ENCODE data around the gene ATG3. TPM values are rescaled to one million over a fixed set of nuclear protein-coding genes. Genes with fewer than 3 reads are reported as not detected.
"Not testable (repeated sequence)": the region's sequence is repeated elsewhere in the genome, so short reads cannot be mapped to it uniquely, and the experiment has no call there.

Gene ATG3
- polyA plus RNA-seq, 10 donors: 29.4 to 34.9 (median 30.8) TPM

DNA sequence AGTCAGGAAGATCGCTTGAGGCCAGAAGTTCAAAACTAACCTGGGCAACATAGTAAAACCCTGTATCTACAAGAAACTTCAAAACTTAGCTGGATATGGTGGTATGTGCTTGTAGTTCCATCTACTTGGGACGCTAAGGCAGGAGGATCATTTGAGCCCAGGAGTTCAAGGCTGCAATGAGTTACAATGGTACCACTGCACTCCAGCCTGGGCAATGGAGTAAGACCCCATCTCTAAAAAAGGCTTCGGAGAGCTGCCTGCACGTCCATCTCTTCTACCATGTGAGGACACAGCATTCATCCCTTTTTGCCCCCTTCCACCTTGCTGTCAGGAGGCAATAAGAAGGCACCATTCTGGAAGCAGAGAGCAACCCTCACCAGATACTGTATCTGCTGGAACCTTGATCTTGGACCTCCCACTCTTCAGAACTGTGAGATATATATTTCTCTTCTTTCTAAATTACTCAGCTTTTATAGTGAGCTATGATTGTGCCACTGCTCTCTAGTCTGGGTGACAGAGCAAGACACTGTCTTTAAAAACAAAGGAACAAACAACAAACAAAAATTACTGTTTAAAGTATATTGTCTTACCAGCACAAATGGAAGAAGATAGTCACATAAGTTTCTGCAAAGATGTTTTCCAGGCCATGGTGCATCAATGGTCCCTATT is 58.3 kb downstream of the ATG3 start:
- DNase-seq: no peak

DNA sequence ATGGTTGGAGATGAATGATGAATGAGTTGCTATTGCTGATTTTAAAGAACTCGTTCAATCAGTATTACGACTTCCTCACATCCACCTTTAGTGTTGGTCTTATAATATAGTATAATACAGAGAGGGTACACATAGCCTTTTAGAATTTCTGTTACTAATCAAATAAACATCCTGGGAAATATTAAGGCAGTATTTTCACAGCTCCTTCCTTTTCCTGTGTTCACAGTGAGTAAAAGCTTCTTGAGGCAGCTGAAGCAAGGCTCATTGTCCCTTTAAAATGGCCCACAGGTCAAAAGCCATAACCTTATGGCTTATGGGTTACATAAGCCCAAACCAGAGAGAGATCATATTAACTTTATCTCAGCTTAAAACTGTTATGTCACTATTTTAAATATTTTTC is 61.1 kb downstream of the ATG3 start:
- no peak for DNase-seq

DNA sequence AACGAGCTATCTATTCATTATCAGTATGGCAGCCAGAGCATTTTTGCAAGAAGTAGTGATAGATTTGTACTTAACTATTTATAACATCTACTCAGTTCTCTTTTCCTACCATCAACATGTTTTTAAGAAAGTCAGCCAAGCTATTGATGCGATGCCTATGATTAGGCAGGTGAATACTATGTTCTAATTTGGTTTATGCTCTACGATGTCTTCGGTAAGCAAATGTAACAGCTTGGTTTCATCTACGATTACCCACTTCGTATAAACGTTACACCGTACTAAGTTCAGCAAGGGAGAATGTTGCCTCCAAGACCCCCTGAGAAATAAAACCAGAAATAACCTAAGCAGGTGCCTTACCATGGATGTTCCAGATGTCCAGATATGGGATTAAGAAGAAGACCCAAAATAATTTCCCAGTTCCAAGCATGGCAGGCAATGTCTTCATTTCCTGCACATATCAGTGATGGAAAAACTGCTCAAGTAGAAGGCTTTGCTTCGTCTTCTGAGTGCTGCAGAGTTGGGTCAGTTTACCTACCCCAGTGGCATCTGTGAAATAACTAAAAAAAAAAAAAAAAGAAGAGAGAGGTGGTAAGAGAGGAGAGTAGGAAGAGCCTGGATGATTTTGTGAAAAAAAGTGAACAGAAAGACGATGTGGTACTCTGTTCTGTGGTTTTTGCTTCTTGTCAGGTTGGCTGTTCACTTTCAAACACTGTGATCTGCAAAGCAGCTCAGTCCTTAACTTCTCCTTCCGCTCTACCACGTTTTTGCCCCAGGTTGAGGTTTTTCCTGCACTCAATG is 62.6 kb downstream of the ATG3 start, which contains the start of gene BTLA:
Gene BTLA (minus strand): TSS at position 559 of the 798 bp plus-strand sequence. CDS start 114 bp downstream, at position 445.
- no peak for DNase-seq

DNA sequence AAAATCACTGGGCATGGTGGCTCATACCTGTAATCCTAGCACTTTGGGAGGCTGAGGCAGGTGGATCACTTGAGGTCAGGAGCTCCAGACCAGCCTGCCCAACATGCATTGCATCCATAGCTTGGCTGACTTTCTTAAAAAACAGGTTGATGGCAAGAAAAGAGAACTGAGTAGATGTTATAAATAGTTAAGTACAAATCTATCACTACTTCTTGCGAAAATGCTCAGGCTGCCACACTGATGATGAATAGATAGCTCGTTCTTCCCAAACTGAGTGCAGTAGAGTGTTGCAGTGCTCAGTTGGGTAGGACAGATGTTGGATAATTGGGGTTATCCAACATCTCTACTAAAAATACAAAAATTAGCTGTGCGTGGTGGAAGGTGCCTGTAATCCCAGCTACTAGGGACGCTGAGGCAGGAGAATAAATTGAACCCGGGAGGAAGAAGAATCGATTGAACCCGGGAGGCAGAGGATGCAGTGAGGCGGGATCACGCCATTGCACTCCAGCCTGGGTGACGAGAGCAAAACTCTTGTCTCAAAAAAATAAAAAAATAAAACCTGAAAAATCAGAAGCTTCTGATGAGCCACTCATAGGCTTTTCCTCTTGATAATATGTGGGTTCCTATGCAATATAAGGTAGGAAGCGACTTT is 63.7 kb downstream of the ATG3 start:
- DNase-seq: no peak

DNA sequence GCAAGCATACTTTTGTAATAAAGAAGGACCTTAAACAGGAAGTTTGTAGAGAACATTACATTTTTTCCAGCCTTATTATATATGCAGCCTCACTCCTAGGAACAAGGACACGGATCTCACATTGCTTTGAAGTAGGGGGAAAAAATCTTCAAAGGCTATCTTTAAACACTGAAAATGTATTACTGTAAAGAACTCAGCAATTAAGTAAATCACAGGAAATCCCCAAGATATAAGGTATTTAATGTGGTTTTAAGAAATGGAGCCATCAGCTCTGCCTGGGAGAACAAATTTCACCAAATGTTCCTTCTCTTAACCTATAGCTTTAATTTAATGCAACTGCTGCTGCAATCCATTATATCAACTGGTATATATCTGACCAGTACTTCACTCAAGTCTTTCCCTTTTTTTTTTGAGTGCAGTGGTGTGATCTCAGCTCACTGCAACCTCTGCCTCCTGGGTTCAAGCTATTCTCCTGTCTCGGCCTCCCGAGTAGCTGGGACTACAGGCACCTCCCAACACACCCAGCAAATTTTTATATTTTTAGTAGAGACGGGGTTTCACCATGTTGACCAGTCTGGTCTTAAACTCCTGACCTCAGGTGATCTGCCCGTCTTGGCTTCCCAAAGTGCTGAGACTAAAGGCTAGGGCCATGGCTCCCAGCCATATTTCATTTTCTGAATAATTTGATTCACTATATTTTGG is 65.2 kb downstream of the ATG3 start:
- no peak for DNase-seq

DNA sequence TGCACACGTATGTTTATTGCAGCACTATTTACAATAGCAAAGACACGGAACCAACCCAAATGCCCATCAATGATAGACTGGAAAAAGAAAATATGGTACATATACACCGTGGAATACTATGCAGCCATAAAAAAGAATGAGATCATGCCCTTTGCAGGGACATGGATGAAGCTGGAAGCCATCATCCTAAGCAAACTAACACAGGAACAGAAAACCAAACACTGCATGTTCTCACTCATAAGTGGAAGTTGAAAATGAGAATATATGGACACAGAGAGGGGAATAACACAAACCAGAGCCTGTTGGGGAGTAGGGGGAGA is 67.4 kb downstream of the ATG3 start:
- not testable (repeated sequence) for DNase-seq

DNA sequence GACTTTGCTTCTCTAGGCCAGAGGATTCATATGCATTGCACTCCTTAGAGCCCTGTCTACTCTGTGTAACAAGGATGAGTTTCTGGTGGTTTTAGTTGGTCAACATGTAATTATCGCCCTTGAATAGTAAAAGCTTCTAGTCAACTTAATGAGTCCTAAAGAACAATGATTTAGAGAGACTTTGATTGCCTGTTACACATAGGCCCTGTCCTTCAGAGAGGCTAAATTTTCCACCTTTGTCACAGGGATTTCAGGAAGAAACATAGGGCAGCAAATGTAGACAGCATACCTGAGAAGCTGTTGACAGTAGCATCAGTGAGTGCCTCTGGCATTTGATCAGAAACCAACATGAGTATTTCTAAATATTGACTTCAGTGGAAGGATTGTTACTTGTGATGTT is 69.6 kb downstream of the ATG3 start:
- no peak for DNase-seq

DNA sequence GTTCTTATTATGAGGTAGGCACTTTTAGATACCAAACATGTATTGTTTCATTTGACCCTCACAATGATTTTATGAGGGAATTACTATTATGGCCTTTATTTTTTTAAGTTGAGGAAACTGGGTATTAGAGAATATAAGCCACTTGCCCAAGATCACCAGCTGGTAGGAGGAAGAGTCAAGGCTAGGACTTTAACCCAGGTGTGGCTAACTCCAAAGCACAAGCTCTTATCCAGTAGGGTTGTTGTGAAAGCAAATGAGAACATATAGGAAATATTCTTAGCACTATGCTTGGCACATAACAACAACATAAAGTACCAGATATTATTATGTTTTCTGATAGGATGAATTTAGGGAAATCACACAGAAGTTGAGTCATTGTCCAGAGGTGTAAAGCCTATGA is 70.4 kb downstream of the ATG3 start:
- DNase-seq: no peak

DNA sequence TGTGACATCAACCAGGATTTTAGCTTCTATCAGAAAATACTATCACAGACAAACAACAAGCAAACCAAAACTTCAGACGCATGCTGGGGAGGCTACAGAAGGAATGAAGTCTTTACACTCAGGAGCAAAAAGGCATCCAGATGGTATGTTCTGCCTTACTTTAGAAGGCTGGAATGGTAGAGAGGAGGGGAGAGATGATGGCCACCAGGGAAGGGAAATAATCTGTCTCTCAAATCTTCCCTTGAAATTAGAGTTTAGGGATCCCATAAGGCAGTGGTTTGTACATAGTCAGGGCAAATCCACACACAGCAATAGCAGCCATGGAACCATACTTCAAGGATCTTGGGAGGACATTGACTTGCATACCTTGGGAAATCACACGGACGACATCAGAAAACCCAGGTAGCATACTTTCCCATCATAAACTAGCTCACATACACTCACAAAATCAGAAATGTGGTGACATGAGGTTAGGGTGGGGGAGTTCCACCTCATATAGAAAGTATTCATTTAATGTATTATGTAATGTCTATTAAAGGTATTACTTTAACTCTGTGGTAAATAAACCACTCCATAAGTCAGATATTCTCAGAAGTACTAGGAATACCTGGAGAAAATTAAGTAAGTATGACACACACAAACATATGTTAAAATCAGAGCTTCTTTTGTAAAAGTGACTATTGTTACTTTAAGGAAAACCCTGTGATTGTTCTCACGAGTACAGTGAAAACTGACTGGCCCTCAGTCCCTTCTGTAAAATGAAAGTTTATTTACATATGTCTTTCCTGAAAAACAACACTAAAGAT is 71.9 kb downstream of the ATG3 start:
- DNase-seq: no peak

DNA sequence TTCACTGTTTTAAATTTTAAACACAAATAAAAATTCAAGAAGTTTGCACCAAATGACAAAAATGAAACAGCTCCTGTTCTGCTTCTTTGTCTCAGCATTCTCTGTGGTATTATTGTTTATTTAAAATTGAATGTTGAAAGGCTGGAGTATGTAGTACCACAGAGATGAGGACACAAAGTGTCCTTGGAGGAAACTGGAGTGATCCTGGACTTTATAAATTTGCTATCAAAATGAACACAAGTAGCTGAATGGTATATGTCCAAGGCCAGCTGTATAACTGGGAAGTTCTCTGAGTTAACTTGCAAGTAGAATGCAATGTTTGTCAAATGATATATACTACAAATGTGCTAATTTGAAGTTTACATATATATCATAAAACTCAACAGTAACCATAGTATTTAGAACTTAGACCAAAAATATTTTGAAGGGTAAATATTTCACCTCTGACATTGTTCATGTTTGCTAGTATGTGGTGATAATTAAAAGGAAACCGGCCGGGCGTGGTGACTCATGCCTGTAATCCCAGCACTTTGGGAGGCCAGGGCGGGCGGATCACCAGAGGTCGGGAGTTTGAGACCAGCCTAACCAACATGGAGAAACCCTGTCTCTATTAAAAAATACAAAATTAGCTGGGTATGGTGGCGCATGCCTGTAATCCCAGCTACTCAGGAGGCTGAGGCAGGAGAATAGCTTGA is 74.8 kb downstream of the ATG3 start:
- DNase-seq: no peak

DNA sequence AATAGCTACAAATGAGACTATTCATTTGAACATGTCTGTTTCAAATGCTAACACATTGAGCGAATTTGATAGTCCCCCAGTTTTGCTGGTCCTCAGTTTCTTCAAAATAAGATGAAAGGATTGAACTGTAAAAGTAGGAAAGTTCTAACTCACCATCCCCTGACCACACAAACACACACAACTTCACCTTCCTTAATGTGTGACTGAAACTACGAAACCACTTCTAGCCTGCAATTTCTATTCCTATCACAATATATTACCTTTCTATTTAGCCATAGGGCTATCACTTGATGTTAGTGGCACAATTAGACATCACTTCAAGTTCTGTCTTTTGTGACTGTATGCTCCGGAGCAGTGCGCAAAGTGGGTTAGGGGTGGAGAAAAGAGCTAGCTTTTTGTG is 77.4 kb downstream of the ATG3 start:
- no peak for DNase-seq

DNA sequence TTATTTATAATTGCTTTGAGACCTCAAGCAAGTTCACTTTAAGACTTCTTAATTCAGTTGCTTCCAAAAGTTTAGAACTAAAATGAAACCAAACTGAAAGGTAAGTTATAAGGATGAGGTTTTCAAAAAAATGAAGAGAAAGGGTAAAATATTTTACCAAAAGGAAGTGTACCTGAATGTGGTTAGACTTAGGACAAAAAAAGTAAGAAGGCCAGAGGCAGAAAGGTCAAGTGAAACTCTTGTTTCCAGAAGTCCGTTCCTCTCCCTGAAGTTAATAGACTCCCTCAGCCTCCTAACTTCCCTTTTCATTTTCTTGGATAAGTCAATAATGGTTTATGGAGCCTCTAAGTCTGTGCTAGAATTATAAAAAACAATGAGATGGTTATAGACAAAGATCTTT is 79.1 kb downstream of the ATG3 start:
- no peak for DNase-seq

Other genes starting within 250 kb of the ATG3 start
- gene CD200, start 228.8 kb downstream of the ATG3 start, polyA plus RNA-seq (ENCODE audit: insufficient read length in 10 of 10): 10 to 100 TPM; 12.3 to 17.4 (median 15.5) TPM
- under 1 TPM in 7 of 10 donors, not detected in 3; 0.07 to 0.76 (median 0.36) TPM for gene BTLA, start 62.5 kb downstream of the ATG3 start, polyA plus RNA-seq (ENCODE audit: insufficient read length in 10 of 10)
- 10 to 100 TPM; 19.6 to 36.5 (median 31.6) TPM for gene SLC35A5, start 83 bp upstream of the ATG3 start, polyA plus RNA-seq (ENCODE audit: insufficient read length in 10 of 10)
- gene CCDC80, start 79.2 kb upstream of the ATG3 start, polyA plus RNA-seq (ENCODE audit: insufficient read length in 10 of 10): 100 to 1,000 TPM in 6 of 10 donors, 10 to 100 TPM in 4; 66.4 to 165 (median 107) TPM

Measured in muscle of back (tissue), 11 donors.